ENCODE measurements around the gene AWAT2. TPM values are rescaled to one million over a fixed set of nuclear protein-coding genes. Genes with fewer than 3 reads are reported as not detected.

AWAT2 gene
- total and polyA plus RNA-seq, 12 donors = not detected

GRCh38 chrX:70088751-70089150 is 39.0 kb upstream of the AWAT2 start:
- DNase-seq (no peak), ATAC-seq (no peak)
- H3K27ac ChIP-seq = no peak overlapping the region
- H3K27me3 ChIP-seq = peaks cover 0 to 11% (median 0%) of the 10 kb centered on the region in 7 donors
- no peak for TF ChIP-seq CTCF (IDR thresholded peaks at IDR 0.05)
- no peaks in the 10 kb centered on the region for H3K36me3 ChIP-seq
- H3K4me3 ChIP-seq = no peak overlapping the region
- H3K9me3 ChIP-seq = no peaks in the 10 kb centered on the region
- intact Hi-C loops (cut with DNase I) = no loop called here
- H3K4me1 ChIP-seq = peaks cover 0 to 19% (median 3%) of the 10 kb centered on the region in 9 donors

- intact Hi-C loops (cut with DNase I) = no loop called here
- ATAC-seq (peak in 5 of 8 donors; percentile 22 to 77 (median 46)), DNase-seq (no peak)
- WGBS, 2 donors = 40 to 44% methylated on average over 11 of the region's 11 CpGs
- Histone ChIP-seq H3K36me3 (no peaks in the 10 kb centered on the region), H3K27ac (peak overlapping the region in 3 of 10 donors; percentile 5 to 36 (median 34)), H3K9me3 (no peaks in the 10 kb centered on the region), H3K27me3 (peaks cover 0 to 14% (median 0%) of the 10 kb centered on the region in 7 donors), H3K4me3 (no peak overlapping the region), H3K4me1 (peaks cover 0 to 19% (median 3%) of the 10 kb centered on the region in 9 donors)
- TF ChIP-seq CTCF (IDR thresholded peaks at IDR 0.05) = no peak
Measured at GRCh38 chrX:70087857-70088630, 38.3 kb upstream of the AWAT2 start.

GRCh38 chrX:70084592-70085240 is 35.0 kb upstream of the AWAT2 start:
- no peak overlapping the region for H3K4me3 ChIP-seq
- WGBS, 2 donors = 61 to 68% methylated on average over 5 of the region's 5 CpGs
- no peak for TF ChIP-seq CTCF (IDR thresholded peaks at IDR 0.05)
- H3K4me1 ChIP-seq = peaks cover 0 to 17% (median 3%) of the 10 kb centered on the region in 9 donors
- ATAC-seq (peak in 2 of 8 donors; percentile 57 to 62), DNase-seq (no peak)
- peaks cover 0 to 37% (median 0%) of the 10 kb centered on the region in 7 donors for H3K27me3 ChIP-seq
- intact Hi-C loops (cut with DNase I) = no loop called here
- no peak overlapping the region for H3K27ac ChIP-seq
- no peaks in the 10 kb centered on the region for H3K9me3 ChIP-seq
- no peaks in the 10 kb centered on the region for H3K36me3 ChIP-seq

- no peak overlapping the region for H3K27ac ChIP-seq
- intact Hi-C loops (cut with DNase I) = no loop called here
- peaks cover 0 to 6% (median 0%) of the 10 kb centered on the region in 9 donors for H3K4me1 ChIP-seq
- no peak overlapping the region for H3K4me3 ChIP-seq
- no peak for TF ChIP-seq CTCF (IDR thresholded peaks at IDR 0.05)
- peaks cover 0 to 54% (median 0%) of the 10 kb centered on the region in 7 donors for H3K27me3 ChIP-seq
- DNase-seq (no peak), ATAC-seq (no peak)
- H3K36me3 ChIP-seq = no peaks in the 10 kb centered on the region
- H3K9me3 ChIP-seq = peaks cover 0 to 5% (median 0%) of the 10 kb centered on the region in 11 donors
- 70 to 74% methylated on average over 4 of the region's 4 CpGs for whole genome bisulfite sequencing, 2 donors
Measured at GRCh38 chrX:70082723-70083122, 33.0 kb upstream of the AWAT2 start.
